ENCODE results near the gene DNAJB11. TPM values are rescaled to one million over a fixed set of nuclear protein-coding genes. Genes with fewer than 3 reads are reported as not detected.

The DNAJB11 gene
- total and polyA plus RNA-seq, 2 of the 4 experiments (the other 2 are of a cell fraction) = 27.4 to 48.6 TPM

DNA sequence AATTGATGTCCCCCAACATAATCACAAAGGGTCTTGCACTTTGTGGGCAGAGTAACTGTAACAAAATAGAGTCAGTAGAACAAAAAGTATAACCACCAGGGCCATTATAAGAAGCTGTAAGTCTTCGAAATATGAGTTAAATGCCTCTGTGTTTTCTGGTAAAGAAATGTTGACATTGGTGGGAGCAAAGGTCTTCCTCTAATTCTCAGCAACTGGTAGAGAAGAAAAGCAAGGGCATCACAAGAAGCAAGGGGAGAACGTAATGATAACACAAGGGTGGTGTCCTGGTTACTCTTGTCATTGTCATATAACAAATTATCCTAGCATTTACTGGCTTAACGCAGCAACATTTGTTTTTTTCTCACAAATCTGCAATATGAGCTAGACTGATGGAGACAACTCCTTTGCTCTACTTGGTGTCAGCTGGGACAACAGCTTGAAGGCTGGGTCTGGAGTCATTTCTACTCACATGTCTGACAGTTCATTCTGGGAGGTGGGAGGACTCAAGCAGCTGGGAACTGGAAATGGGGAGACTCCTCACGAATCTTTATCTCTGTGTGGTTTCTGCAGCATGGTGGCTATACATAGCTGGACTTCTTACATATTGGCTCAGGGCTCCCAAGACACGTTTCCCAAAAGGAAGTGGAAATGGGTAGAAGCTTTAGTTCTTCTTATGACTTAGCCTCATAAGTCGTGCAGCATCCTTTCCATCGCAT is 20.2 kb downstream of the DNAJB11 start:
- H4K91ac ChIP-seq (ENCODE audit: insufficient read depth, low read depth, low read length) = no peak overlapping the region
- WGBS, 2 experiments (ENCODE audit: extremely low coverage in 2 of 2, insufficient read length in 1 of 2) = 73% methylated on average over 2 of the region's 7 CpGs; no CpG with 5 or more reads in 1 of the 2 experiments
- H2BK5ac ChIP-seq (ENCODE audit: low read depth, low read length, poor library complexity, severe bottlenecking) = no peak overlapping the region
- peaks cover 3% of the 10 kb centered on the region; the same call in 1 of the 2 replicates for H3K27me3 ChIP-seq (ENCODE audit: control insufficient read depth, insufficient read depth, low read length)
- no peak overlapping the region for H3K9ac ChIP-seq (ENCODE audit: low read depth, low read length)
- H2BK20ac ChIP-seq (ENCODE audit: low read depth, low read length) = no peak overlapping the region
- CTCF ChIA-PET = interaction anchor here (1.3 kb wide), 1 partner anchor 27 kb away, joined by 3 read pairs; no protein-coding TSS in a partner anchor
- TF ChIP-seq NFE2L2 (IDR thresholded peaks at IDR 0.05; ENCODE audit: low read depth, low read length) = no peak
- no peaks in the 10 kb centered on the region for H3K9me3 ChIP-seq (ENCODE audit: control insufficient read depth, insufficient read depth, low read length)
- no peak overlapping the region for H3K27ac ChIP-seq (ENCODE audit: insufficient read depth, low read length)
- dilution Hi-C loops (cut with HindIII; ENCODE audit: low sequenced_read_pairs, unreplicated experiment) = no loop called here
- no peak overlapping the region for H2BK120ac ChIP-seq (ENCODE audit: low read depth, low read length)
- POLR2A ChIA-PET (ENCODE audit: unreplicated experiment) = no interaction called here
- DNase-seq = no peak
- no peaks in the 10 kb centered on the region for H3K4me1 ChIP-seq (ENCODE audit: control insufficient read depth, insufficient read depth, low read length)
- no peaks in the 10 kb centered on the region for H4K20me1 ChIP-seq (ENCODE audit: insufficient read depth, low read length)
- no peak overlapping the region for H2AK9ac ChIP-seq (replicated peaks; ENCODE audit: low read depth, low read length, poor library complexity)
- peaks cover under 1% of the 10 kb centered on the region; the same call in 1 of the 2 replicates for H3K36me3 ChIP-seq (ENCODE audit: control insufficient read depth, insufficient read depth, low read length)
- H4K5ac ChIP-seq (ENCODE audit: low read depth, low read length) = no peak overlapping the region
- no peak overlapping the region for H3K4ac ChIP-seq (ENCODE audit: low read depth, low read length)
- no peak overlapping the region for H2AK5ac ChIP-seq (ENCODE audit: low read depth, low read length)
- H3K4me2 ChIP-seq (ENCODE audit: low read depth, low read length) = no peak overlapping the region
- no peak overlapping the region for H2BK15ac ChIP-seq (ENCODE audit: low read depth, low read length)
- intact Hi-C loops (cut with micrococcal nuclease) = no loop called here
- no peaks in the 10 kb centered on the region for H3K9me1 ChIP-seq (ENCODE audit: insufficient read depth, low read length)
- no peak overlapping the region for H3K56ac ChIP-seq (ENCODE audit: extremely low read depth, insufficient read depth, low read length)
- no peak overlapping the region for H2AFZ ChIP-seq (replicated peaks; ENCODE audit: low read length, poor library complexity)
- in situ Hi-C loops (cut with MboI; ENCODE audit: low sequenced_read_pairs) = no loop called here
- H3K23ac ChIP-seq (ENCODE audit: low read depth, low read length) = no peak overlapping the region
- H3K79me1 ChIP-seq (ENCODE audit: low read depth in 1 of 2, low read length in 2 of 2) = no peaks in the 10 kb centered on the region
- ATAC-seq (ENCODE audit: low read depth) = no peak
- H3K14ac ChIP-seq (replicated peaks; ENCODE audit: low read depth, low read length) = no peak overlapping the region
- no peak overlapping the region for H3K4me3 ChIP-seq (ENCODE audit: insufficient read depth, low read depth, low read length)
- no TSS peak for BruUV-seq (replicated peaks)
- no peak overlapping the region for H3K18ac ChIP-seq (ENCODE audit: low read depth, low read length)
- no peak overlapping the region for H4K8ac ChIP-seq (ENCODE audit: low read depth in 2 of 2, low read length in 2 of 2)

All from IMR-90 (cell line).